KOPT-K1 (cell line): ENCODE measurements around the gene HEATR1.
"Not testable (repeated sequence)": the region's sequence is repeated elsewhere in the genome, so short reads cannot be mapped to it uniquely, and the experiment has no call there.

Source experiments
- H3K27ac ChIP-seq: fragments of 200-600 bp; sonication (generic); 2 replicates; pipeline ENCODE4 v1.5.1; 2016; ENCODE audit warnings: antibody characterized with exemption, mild to moderate bottlenecking, low read depth, low read length; ENCODE audit not compliant: poor library complexity, severe bottlenecking
- H3K36me3 ChIP-seq: fragments of 200-600 bp; sonication (generic); 2 replicates; pipeline ENCODE4 v1.5.1; 2017; ENCODE audit warnings: antibody characterized with exemption, mild to moderate bottlenecking, low read length, moderate library complexity; ENCODE audit not compliant: insufficient read depth
- H3K9me3 ChIP-seq: fragments of 200-600 bp; sonication (generic); 2 replicates; pipeline ENCODE4 v1.5.1; 2017; ENCODE audit warnings: antibody characterized with exemption, low read length, mild to moderate bottlenecking; ENCODE audit not compliant: insufficient read depth, poor library complexity, severe bottlenecking

Gene HEATR1

GRCh38 chr1:236514703-236515442, 89.4 kb downstream of the HEATR1 start:
- Histone ChIP-seq H3K9me3 (no peaks in the 10 kb centered on the region), H3K36me3 (no peaks in the 10 kb centered on the region), H3K27ac (no peak overlapping the region)

- Histone ChIP-seq H3K27ac (no peak overlapping the region), H3K9me3 (no peaks in the 10 kb centered on the region), H3K36me3 (no peaks in the 10 kb centered on the region)
Observed at GRCh38 chr1:236511735-236512418, 92.4 kb downstream of the HEATR1 start.

GRCh38 chr1:236509647-236510401, 94.5 kb downstream of the HEATR1 start:
- Histone ChIP-seq H3K9me3 (no peaks in the 10 kb centered on the region), H3K36me3 (no peaks in the 10 kb centered on the region), H3K27ac (no peak overlapping the region)

GRCh38 chr1:236509203-236509602, 95.1 kb downstream of the HEATR1 start:
- no peaks in the 10 kb centered on the region for H3K9me3 ChIP-seq
- no peaks in the 10 kb centered on the region for H3K36me3 ChIP-seq
- H3K27ac ChIP-seq, result no peak overlapping the region

- Histone ChIP-seq H3K36me3 (no peaks in the 10 kb centered on the region), H3K9me3 (no peaks in the 10 kb centered on the region), H3K27ac (no peak overlapping the region)
Observed at GRCh38 chr1:236508593-236509027, 95.7 kb downstream of the HEATR1 start.

GRCh38 chr1:236507022-236507700, 97.2 kb downstream of the HEATR1 start:
- no peaks in the 10 kb centered on the region for H3K9me3 ChIP-seq
- H3K36me3 ChIP-seq, result no peaks in the 10 kb centered on the region
- H3K27ac ChIP-seq, result no peak overlapping the region

- H3K9me3 ChIP-seq, H3K36me3 ChIP-seq, H3K27ac ChIP-seq: not testable (repeated sequence)
Observed at GRCh38 chr1:236504338-236504737, 100.0 kb downstream of the HEATR1 start.

- Histone ChIP-seq H3K9me3 (no peaks in the 10 kb centered on the region), H3K36me3 (no peaks in the 10 kb centered on the region), H3K27ac (no peak overlapping the region)
Observed at GRCh38 chr1:236502972-236503639, 101.2 kb downstream of the HEATR1 start.

- Histone ChIP-seq H3K9me3 (no peaks in the 10 kb centered on the region), H3K27ac (no peak overlapping the region), H3K36me3 (no peaks in the 10 kb centered on the region)
Observed at GRCh38 chr1:236502579-236502971, 101.7 kb downstream of the HEATR1 start.

GRCh38 chr1:236501093-236501492, 103.2 kb downstream of the HEATR1 start:
- Histone ChIP-seq H3K27ac (no peak overlapping the region), H3K36me3 (no peaks in the 10 kb centered on the region), H3K9me3 (no peaks in the 10 kb centered on the region)
